HG03139 (cell line): ENCODE measurements around the gene CUX1.

Experiments used
- ATAC-seq: cut with Tn5 transposase; IDR thresholded peaks from one replicate; pipeline ENCODE4 v1.9.1; 2021; ENCODE audit not compliant: unreplicated experiment

CUX1 gene

GRCh38 chr7:101933688-101934121 is 116.3 kb downstream of the CUX1 start:
- ATAC-seq = no peak

GRCh38 chr7:101934618-101935017 is 117.2 kb downstream of the CUX1 start:
- no peak for ATAC-seq

GRCh38 chr7:101935521-101936141 is 118.2 kb downstream of the CUX1 start:
- no peak for ATAC-seq

DNA sequence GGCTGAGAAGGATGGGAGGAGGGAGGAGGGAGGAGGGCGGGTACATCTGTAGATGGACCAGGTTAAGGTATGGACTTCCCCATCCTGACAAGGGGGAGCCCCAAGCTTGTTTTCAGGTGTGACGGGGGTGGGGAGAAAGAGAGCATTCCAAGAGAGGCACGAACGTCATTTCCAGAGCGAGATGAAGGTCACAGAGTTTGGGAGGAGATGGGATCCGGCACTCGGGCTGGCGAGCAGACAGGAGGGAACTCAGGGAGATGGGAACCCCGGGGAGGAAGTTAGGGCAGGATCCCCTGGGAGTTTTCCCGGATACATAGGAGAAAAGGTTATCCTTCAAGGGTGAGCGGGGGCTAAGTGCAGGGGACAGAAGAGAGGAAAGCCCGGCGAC is 118.8 kb downstream of the CUX1 start:
- ATAC-seq = no peak

GRCh38 chr7:101936611-101937231 is 119.3 kb downstream of the CUX1 start:
- ATAC-seq = no peak

- no peak for ATAC-seq
Observed at GRCh38 chr7:101937717-101938514, 120.5 kb downstream of the CUX1 start.

- ATAC-seq = no peak
Observed at GRCh38 chr7:101939136-101939695, 121.8 kb downstream of the CUX1 start.

DNA sequence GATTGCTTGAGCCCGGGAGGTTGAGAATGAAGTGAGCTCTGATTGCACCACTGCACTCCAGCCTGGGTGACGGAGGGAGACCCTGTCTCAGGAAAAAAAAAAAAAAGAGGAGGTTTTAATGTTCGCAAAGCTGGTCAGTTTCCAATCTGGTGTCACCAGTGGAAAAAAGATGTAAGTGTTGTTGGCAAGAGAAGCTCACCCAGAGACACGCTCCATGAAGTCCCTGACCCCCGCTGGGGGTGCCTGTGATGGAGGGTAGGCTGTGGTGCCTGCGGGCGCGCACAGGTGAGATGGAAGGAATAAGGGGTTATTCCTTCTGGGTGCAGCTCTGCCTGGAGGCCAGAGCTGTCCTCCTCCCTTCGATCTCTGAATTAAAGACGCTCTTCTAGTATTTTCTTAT is 122.7 kb downstream of the CUX1 start:
- no peak for ATAC-seq

DNA sequence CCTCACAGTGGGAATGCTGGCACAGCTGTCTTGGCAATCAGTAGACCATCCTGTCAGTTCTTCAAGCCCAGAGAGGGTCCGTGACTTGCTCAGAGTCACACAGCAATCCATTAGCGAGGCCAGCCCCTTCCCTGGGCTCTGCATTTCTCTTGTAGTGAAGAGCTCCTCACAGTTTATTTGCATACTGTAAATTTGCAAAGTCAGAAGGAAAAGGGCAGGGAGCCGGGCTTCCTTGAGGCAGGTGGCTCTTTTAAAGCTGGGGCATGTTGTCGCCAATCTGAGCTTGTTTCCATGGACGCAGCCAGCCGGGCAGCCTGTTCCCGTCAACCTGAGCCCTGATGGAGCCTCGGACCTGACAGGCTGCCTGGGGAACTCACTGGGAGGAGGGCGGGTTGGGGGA is 123.4 kb downstream of the CUX1 start:
- no peak for ATAC-seq

DNA sequence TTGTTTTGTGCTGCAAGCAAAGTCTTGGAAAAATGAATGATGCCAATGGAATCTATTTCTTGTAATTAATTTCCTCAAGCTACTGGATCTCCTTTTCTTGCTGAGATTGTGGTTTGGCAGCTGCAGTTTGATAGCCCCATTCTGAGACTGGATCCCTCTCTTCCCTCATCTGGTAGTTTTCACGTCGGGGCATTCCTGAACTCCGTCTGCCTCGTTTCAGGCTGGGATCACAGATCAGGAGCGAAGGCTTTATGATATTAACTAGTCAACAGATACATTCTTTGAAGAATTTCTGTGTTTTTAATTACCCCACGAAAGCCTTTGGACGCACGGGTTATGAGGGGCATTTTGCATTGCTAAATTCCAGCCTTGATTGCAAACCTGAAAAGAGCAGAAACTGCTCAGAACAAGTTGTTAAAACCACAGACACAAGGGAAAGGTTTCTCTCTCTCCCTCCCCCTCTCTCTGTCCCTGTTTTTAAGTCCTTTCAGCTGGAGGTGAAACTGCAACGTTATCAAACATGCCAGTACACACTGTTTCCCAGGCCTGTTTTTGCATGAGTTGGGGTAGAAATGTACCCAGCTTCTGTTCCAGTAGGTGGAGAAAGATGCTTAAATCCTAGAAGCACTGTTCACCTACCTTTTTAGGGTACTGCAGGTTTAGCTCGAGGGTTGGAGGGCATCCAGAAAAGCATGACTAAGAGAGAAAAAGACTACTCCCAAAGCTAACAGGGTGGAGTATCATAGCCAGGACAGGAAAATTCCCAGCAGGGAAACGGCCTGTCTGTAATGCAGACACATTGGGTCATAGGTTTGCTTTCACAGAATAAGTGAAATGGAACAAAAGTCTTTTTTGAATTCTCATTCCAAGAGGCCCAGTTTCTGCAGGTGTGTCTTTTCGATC is 124.3 kb downstream of the CUX1 start:
- no peak for ATAC-seq

DNA sequence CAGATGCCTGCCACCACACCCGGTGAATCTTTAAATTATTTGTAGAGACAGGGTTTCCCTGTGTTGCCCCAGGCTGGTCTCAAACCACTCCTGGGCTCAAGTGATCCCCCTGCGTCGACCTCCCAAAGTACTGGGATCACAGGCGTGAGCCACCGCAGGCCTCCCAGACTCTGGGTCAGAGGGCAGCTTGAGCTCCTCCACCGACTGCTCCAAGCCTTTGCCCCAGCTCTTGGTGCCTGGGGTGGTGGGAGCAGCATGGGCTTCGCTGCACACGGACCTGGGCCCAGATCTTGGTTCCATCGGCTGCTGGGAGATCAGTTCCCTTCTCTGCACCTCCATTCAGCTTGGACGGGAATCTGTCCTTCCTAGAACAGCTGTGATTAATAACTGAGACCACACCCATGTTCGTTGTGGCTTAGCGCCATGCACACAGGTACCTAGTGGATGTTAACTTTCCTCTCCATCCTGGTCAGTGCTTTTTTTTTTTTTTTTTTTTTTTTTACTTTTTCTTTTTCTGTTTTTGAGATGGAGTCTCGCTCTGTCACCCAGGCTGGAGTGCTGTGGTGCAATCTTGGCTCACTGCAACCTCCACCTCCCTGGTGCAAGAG is 125.3 kb downstream of the CUX1 start:
- no peak for ATAC-seq

GRCh38 chr7:101943306-101943705 is 125.9 kb downstream of the CUX1 start:
- no peak for ATAC-seq

GRCh38 chr7:101943889-101944600 is 126.6 kb downstream of the CUX1 start:
- ATAC-seq = no peak

DNA sequence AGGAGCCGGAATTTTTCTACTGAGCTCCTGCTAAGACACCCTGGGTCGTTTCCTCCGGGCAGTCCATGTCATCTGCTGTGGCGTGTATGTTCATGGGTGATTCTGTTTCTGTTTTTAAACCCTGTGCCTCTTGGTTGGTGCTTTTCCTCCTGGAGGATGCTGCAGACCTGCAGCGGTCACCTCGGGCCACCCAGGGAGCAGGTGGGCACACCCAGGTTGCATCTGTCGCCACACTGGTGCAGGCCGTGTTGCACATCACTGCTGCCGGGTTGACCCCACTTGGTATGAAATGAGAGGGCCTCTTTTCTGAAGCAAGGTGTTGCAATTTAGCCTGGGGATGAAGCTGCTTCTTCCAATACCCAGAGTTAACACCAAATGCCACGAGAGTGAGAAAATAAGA is 127.2 kb downstream of the CUX1 start:
- no peak for ATAC-seq

- no peak for ATAC-seq
Observed at GRCh38 chr7:101945034-101945758, 127.8 kb downstream of the CUX1 start.

GRCh38 chr7:101947899-101948298 is 130.5 kb downstream of the CUX1 start:
- no peak for ATAC-seq

DNA sequence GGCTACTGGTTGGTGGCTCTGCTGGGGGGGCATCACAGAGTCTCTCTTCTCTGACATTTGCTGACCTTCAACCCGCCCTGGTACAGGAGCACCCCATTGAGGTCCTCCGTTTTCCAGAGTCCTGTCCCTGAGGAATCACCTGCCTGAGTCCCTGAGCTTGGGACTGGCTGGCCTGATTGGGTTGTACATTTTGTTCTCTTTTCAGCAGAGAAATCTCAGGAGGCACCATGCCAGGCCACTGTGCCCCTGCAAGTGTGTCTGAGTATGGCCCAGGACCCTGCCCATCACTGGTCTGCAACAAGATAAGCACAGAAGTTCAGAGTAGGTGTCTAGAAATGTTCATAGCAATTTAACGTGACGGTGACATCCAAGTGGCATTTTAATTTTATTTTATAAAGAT is 131.2 kb downstream of the CUX1 start:
- no peak for ATAC-seq

DNA sequence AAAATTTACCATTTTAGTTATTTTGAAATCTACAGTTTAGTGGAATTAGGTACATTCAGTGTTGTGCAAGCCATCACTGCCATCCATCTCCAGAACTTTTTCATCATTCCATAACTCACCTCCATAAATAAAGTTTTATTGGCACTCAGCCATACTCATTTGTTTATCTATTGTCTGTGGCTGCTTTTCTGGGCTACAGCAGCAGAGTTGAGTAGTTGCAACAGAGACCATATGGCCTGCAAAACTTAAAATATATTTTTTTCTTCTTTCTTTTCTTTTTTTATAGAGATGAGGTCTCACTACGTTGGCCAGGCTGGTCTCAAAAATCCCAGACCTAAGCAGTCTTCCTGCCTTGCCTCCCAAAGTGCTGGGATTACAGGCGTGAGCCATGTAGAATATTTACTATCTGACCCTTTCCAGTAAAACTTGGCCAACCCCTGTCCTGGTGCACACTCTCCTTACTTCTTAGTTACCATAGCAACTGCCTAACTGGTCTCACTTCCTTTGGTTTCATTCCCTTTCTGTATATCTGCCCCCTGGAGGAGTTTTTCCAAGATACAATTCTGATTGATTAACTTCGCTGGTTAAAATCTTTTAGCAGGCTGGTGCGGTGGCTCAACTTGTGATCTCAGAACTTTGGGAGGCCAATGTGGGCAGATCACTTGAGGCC is 133.2 kb downstream of the CUX1 start:
- no peak for ATAC-seq

DNA sequence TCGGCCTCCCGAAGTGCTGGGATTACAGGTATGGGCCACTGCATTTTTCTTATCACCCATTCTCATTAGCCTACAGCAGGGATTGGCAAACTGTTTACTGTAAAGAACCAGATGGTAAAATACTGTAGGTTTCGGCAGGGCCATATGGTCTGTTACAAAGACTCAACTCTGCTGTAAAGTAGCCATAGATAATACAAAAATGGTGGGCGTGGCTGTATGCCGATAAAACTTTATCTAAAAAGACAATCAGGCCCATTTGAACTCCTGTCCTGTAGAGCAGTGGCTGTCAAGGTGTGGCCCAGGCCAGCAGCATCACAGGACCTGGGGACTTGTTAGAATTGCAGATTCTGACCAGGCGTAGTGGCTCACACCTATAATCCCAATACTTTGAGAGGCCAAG is 134.3 kb downstream of the CUX1 start:
- ATAC-seq = no peak
